ENCODE data around the gene AKAP13.
"Not testable (repeated sequence)": the region's sequence is repeated elsewhere in the genome, so short reads cannot be mapped to it uniquely, and the experiment has no call there.

AKAP13 gene

GRCh38 chr15:85788771-85789495 is 408.5 kb downstream of the AKAP13 start:
- Mint-ChIP-seq H3K27ac (no peak overlapping the region), H3K4me3 (no peak overlapping the region), H3K27me3 (no peaks in the 10 kb centered on the region), H3K9me3 (no peaks in the 10 kb centered on the region), H3K4me1 (peaks cover 56% of the 10 kb centered on the region)
- ATAC-seq (no peak), DNase-seq (no peak)

GRCh38 chr15:85789496-85789875 is 409.1 kb downstream of the AKAP13 start:
- H3K27me3 Mint-ChIP-seq: no peaks in the 10 kb centered on the region
- peaks cover 51% of the 10 kb centered on the region for H3K4me1 Mint-ChIP-seq
- no peak for DNase-seq
- no peaks in the 10 kb centered on the region for H3K9me3 Mint-ChIP-seq
- no peak overlapping the region for H3K27ac Mint-ChIP-seq
- H3K4me3 Mint-ChIP-seq: no peak overlapping the region
- no peak for ATAC-seq

- Mint-ChIP-seq H3K4me1 (peaks cover 40% of the 10 kb centered on the region), H3K27ac (no peak overlapping the region), H3K9me3 (no peaks in the 10 kb centered on the region), H3K27me3 (no peaks in the 10 kb centered on the region), H3K4me3 (no peak overlapping the region)
- DNase-seq (no peak), ATAC-seq (no peak)
These were observed 411.8 kb downstream of the AKAP13 start for GRCh38 chr15:85792102-85792731.

GRCh38 chr15:85792912-85793590 is 412.6 kb downstream of the AKAP13 start:
- no peaks in the 10 kb centered on the region for H3K27me3 Mint-ChIP-seq
- DNase-seq (no peak), ATAC-seq (no peak)
- H3K27ac Mint-ChIP-seq: no peak overlapping the region
- peak overlapping the region; percentile 87 to 89 for H3K4me3 Mint-ChIP-seq
- H3K4me1 Mint-ChIP-seq: peaks cover 38% of the 10 kb centered on the region
- no peaks in the 10 kb centered on the region for H3K9me3 Mint-ChIP-seq

- H3K27me3 Mint-ChIP-seq: no peaks in the 10 kb centered on the region
- peak overlapping the region; percentile 75 to 78 for H3K27ac Mint-ChIP-seq
- H3K4me1 Mint-ChIP-seq: peaks cover 31% of the 10 kb centered on the region
- peak overlapping the region; percentile 87 to 89 for H3K4me3 Mint-ChIP-seq
- H3K9me3 Mint-ChIP-seq: no peaks in the 10 kb centered on the region
- peak; percentile 52 to 55 for DNase-seq
- ATAC-seq: peak; percentile 71
These were observed 413.5 kb downstream of the AKAP13 start for GRCh38 chr15:85793641-85794597.

- DNase-seq: peak; percentile 90 to 93
- peak; percentile 95 for ATAC-seq
- no peaks in the 10 kb centered on the region for H3K9me3 Mint-ChIP-seq
- H3K4me1 Mint-ChIP-seq: peaks cover 31% of the 10 kb centered on the region
- peak within 1 kb of the TSS; percentile 84 to 91 for H3K27ac Mint-ChIP-seq
- peak within 1 kb of the TSS; percentile 87 to 89 for H3K4me3 Mint-ChIP-seq
- no peaks in the 10 kb centered on the region for H3K27me3 Mint-ChIP-seq
These were observed 414.4 kb downstream of the AKAP13 start, which contains the start of gene KLHL25 for GRCh38 chr15:85794598-85795336. TSS of gene KLHL25 (minus strand) at chr15:85794925. CDS start at chr15:85769810, 25,115 bp downstream.

- no peaks in the 10 kb centered on the region for H3K9me3 Mint-ChIP-seq
These were observed 415.2 kb downstream of the AKAP13 start for GRCh38 chr15:85795337-85796305.

GRCh38 chr15:85796371-85796770 is 416.0 kb downstream of the AKAP13 start:
- not testable (repeated sequence) for ATAC-seq, H3K27ac Mint-ChIP-seq, H3K4me3 Mint-ChIP-seq, H3K27me3 Mint-ChIP-seq, DNase-seq, H3K9me3 Mint-ChIP-seq
- H3K4me1 Mint-ChIP-seq: peaks cover 31% of the 10 kb centered on the region

More at GRCh38 chr15:85795337-85796305, 415.2 kb downstream of the AKAP13 start:
- DNase-seq: no peak
- no peaks in the 10 kb centered on the region for H3K27me3 Mint-ChIP-seq
- H3K4me1 Mint-ChIP-seq: peaks cover 31% of the 10 kb centered on the region
- H3K4me3 Mint-ChIP-seq: peak overlapping the region; percentile 84 to 88
- ATAC-seq: no peak
- no peak overlapping the region for H3K27ac Mint-ChIP-seq
